Measurements from ENCODE around the gene EXOC3.

- TF ChIP-seq EZH2 (IDR thresholded peaks at IDR 0.05; ENCODE audit: insufficient read depth, poor library complexity, severe bottlenecking) (no peak), EZH2phosphoT487 (IDR thresholded peaks at IDR 0.05; ENCODE audit: insufficient read depth, low read depth) (no peak)
Measured at GRCh38 chr5:427415-428087, 15.4 kb upstream of the EXOC3 start.

All from GM23248 (cell line).